HEK293 (cell line): ENCODE results near the gene ADD2.

Source experiments
- CTCF ChIP-seq: fragments of 450-650 bp; formaldehyde crosslinking; IDR thresholded peaks from 2 replicates; pipeline ENCODE4 v1.5.1; 2016; ENCODE audit warnings: missing biosample characterization, missing genetic modification characterization
- ELK4 ChIP-seq: IDR thresholded peaks from 2 replicates; pipeline ENCODE4 v1.6.1; 2011; ENCODE audit warnings: mild to moderate bottlenecking, low read depth, low read length, borderline replicate concordance
- REST ChIP-seq: fragments of 450-650 bp; formaldehyde crosslinking; IDR thresholded peaks from 2 replicates; pipeline ENCODE4 v1.5.1; 2016; ENCODE audit warnings: missing biosample characterization, missing genetic modification characterization
- ZBTB17 ChIP-seq: fragments of 450-650 bp; formaldehyde crosslinking; IDR thresholded peaks from 2 replicates; pipeline ENCODE4 v1.5.1; 2016; ENCODE audit warnings: missing biosample characterization, missing genetic modification characterization
- ZNF266 ChIP-seq: fragments of 450-650 bp; formaldehyde crosslinking; IDR thresholded peaks from 2 replicates; pipeline ENCODE4 v1.5.1; 2016; ENCODE audit warnings: missing biosample characterization, missing genetic modification characterization, low read depth
- ZNF416 ChIP-seq: fragments of 450-650 bp; formaldehyde crosslinking; IDR thresholded peaks from 2 replicates; pipeline ENCODE4 v1.5.1; 2016; ENCODE audit warnings: missing biosample characterization, missing genetic modification characterization
- ZNF626 ChIP-seq: fragments of 450-650 bp; sonication (Bioruptor Pico); formaldehyde crosslinking; IDR thresholded peaks from 2 replicates; pipeline ENCODE4 v1.5.1; 2018; ENCODE audit warnings: missing biosample characterization, missing genetic modification characterization, inconsistent platforms

GRCh38 chr2:70710038-70710690 lies 57.8 kb downstream of the ADD2 start:
- TF ChIP-seq ZNF416 (tag by site-specific recombination) = no peak
- TF ChIP-seq ZNF626 (tag by site-specific recombination) = no peak
- TF ChIP-seq CTCF (tag by site-specific recombination) = no peak
- TF ChIP-seq REST (tag by site-specific recombination) = no peak
- no peak for TF ChIP-seq ZBTB17 (tag by site-specific recombination)
- no peak for TF ChIP-seq ZNF266
- TF ChIP-seq ELK4 = no peak
